NCI-H1694 (cell line): ENCODE results near the gene TSPO2.

Experiments
- DNase-seq: peaks from one replicate; lab custom pipeline; 2025; lab: John Stamatoyannopoulos, UW

TSPO2 gene

GRCh38 chr6:41027799-41028560 lies 14.3 kb upstream of the TSPO2 start:
- no peak for DNase-seq

DNA sequence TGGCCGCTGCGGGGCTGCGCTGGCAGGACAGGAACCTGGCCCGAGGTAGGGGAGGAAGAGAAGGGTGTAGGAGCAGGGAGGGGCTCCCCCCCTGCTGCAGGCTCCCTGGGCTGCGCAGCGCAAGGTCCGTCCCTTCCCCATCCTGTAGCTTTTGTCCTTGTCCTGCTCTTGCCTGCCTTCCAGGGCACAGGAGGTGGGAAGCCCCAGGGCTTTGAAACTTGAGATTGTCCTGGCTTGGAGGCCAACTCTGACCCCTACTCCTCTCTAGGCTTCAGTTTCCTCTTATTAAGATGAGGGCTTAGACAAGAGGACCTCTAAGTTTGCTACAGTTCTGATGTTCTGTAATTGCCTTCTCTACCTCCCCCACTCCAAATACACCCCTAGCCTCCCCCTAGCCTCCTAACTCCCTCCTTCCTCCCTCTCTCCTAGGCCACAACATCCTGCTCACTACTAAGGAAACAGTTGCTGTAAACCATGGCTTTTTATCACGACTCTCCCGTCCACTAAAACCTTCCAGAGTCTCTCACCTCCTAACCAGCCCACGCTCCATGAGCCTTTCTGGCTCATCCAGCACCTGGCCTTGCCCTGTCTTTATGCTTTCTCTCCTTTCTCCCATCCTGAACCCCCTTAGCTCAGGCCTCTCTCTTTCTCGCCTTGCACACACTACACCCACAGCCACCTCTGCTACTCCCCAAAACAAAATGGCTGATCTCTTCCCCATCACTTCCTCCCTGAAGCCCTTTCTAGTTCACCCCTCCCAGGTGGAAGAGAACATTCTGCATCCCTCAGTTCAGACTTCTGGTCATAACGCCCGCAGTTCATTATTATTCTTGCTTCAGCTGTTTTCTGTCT lies 13.5 kb upstream of the TSPO2 start:
- DNase-seq = no peak

- DNase-seq = no peak
Observed at GRCh38 chr6:41032830-41033229, 9.4 kb upstream of the TSPO2 start.

GRCh38 chr6:41033776-41034175 lies 8.5 kb upstream of the TSPO2 start:
- no peak for DNase-seq

- DNase-seq = no peak
Observed at GRCh38 chr6:41036186-41036585, 6.1 kb upstream of the TSPO2 start.

GRCh38 chr6:41036601-41037000 lies 5.7 kb upstream of the TSPO2 start:
- DNase-seq = no peak

- DNase-seq = no peak
Observed at GRCh38 chr6:41037107-41037900, 5.0 kb upstream of the TSPO2 start.

DNA sequence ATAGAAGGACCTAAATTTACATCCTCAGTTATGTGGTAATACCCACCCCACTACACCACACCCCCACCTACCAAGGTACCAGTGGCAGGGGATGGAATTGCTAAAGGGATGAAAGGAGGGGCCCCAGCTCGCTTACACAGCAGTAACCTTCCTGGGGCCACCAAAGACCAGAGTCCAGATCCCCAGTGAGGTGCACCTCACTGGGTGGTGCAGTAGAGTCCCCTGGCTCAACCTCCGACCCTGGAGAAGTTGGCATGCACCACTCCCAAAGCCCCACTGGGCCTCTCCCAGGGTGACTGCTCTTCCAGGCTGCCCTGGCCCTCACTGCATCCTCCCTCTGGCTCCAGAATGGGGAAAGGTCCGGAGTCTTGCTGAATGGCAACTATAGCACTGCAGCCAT lies 4.1 kb upstream of the TSPO2 start:
- DNase-seq = no peak

- DNase-seq = peak; percentile 35
Observed at GRCh38 chr6:41039060-41039998, 2.9 kb upstream of the TSPO2 start, which contains the start of gene UNC5CL. Gene UNC5CL, minus strand, starts transcription at chr6:41039221. Its CDS starts 4,147 bp downstream, at chr6:41035074.

- DNase-seq = no peak
Observed at GRCh38 chr6:41040101-41040939, 1.9 kb upstream of the TSPO2 start.

DNA sequence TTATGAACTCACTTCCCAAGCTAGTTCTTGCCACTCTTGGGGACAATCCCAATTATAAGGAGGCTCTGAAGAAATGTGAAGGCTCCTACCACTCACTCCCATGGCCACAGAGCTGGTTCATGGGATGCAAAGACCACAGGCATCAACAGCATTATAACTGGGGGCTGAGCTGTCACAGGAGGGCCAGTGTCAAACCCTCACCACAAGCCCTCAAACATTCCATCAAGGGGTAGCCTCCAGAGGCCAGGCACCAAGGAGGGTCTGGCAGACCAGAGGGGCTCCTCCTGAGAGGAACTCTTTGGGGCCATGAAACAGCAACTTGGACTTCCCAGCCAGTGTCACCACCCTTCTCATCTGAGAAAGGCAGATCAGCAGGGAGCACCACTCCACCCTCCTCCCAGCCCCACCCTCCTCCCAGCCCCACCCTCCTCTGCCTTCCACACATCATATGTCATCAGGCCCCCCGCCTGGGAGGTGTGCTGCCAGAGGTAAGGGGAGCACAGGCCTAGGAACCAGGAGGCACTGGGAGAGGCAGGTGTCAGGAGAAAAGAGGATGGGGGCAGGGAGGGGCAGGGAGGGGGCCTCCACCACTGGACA lies 1.2 kb upstream of the TSPO2 start:
- DNase-seq = no peak

DNA sequence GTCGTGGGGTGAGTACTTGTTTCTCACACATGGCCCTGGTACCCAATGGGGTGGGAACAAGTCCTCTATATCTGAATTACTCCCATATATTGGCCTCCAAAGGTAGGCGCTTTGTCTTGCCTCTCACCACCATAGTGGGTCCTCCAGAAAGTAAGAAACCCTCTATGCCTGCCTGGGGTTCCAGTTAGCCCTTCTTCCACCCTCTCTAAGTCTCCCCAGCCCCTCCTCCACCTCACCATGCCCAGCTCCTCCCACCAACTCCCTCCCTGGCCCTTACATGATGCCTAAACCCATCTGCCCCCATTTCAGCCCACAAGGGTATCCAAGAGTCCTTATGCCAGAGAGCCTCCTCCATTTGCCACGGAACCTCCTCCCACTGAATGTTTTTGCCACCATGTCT lies 884 bp downstream of the TSPO2 start:
- DNase-seq = no peak

DNA sequence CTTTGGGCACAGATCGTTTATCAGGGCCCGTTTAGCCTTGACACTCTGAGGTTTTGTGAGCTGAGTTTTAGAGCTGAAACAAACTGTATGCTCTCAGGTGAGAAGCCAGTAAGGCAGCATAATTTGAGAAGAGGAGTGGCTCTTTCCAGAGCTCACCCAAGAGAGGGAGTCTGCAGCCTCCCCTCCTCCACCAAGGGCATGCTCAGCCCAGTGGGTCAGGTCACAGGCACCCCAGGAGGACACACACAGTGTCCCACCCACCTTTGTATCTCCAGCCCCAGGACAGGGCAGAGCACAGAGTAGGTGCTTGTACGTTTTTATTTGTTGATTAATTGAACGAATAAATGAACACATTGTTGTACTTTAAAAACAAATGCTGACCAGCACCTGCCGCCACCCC lies 3.4 kb downstream of the TSPO2 start:
- DNase-seq = no peak

DNA sequence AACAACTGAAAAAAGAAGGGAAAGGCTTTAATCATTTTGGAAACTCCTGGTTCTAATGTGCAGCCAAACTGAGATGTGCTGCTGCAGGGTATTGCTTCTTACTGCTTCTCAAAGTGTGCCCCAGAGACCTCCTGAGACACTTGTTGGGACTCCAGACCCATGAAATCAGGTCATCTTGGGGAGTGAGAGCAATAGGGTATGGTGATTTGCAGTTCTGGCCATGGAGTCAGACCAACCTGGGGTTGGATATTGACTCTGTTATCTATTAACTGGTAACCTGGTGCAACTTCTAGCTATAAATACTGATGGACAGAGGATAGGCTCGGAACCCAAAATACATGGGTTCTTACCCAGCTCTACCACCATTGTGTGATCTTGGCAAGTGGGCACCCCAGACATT lies 3.8 kb downstream of the TSPO2 start:
- DNase-seq = no peak

GRCh38 chr6:41047306-41047705 lies 5.0 kb downstream of the TSPO2 start:
- no peak for DNase-seq

DNA sequence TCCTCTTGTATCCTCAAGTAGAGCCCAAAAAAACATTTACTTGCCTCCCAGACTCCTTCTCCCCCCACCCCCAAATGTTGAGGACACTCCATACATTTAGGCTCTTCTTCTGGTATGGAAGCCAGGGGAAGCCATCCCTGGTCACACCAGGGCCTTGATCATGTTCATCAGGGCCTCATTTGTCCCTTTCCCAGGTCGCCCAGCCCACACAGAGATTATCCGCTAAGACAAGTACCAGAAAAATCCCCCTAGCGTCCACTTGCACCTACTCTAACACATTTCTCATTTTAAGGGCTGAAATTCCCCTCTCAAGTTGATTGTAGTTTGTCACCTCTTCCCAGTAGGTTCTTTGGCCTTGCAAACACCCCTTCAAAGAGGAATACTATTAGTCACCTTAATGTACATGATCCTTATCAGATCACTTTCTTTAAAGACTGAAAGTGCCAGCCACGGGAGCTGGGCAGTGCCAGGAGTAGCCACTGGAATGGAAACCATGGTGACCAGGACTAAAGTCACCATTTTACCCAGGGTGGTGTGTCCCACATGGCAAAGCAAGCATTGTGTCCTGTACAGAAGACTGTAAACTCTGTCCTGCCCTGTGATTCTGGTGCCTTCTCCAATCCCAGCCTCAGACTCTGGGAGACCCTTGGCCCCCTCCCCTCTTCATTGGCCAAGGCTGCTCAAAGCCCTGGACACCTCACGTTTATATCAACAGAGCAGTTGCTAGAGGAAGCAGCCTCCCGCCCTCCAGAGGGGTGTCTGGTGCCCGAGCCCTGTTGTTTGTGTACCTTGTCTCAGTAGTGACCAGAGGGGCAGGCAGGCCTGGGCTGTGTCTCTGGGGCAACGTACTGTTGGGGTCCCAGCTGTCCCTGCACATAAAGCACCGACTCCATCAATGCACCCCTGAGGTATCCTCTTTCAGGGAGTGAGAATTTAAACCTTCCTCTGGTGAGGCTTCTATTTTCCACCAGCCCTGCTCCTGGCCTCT lies 5.8 kb downstream of the TSPO2 start:
- DNase-seq = no peak

DNA sequence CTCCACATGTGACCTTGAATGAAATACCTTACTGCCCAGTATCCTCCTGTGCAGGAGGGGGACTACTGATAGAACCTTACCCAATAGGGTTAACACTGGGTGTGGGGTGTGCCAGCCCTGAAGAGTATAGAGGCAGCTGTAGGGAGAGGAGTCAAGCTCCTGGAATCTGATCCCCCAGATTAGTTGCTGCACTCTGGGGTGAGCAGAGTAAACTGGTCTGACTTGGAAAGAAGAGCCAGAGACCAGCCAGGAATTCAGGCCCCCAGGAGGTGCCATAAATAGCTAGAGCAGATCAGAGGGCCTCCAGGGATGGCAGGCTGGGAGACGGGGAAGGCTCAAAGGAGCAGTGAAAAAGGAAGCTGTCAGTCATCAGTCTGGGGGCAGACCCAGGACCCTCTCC lies 7.3 kb downstream of the TSPO2 start:
- no peak for DNase-seq

GRCh38 chr6:41049955-41050354 lies 7.7 kb downstream of the TSPO2 start:
- DNase-seq = no peak

GRCh38 chr6:41050536-41050935 lies 8.3 kb downstream of the TSPO2 start:
- DNase-seq = no peak
